Activated T-cell treated with anti-CD3 and anti-CD28 coated beads for 1 hour (primary cell): ENCODE data around the gene SHLD2.
"Not testable (repeated sequence)": the region's sequence is repeated elsewhere in the genome, so short reads cannot be mapped to it uniquely, and the experiment has no call there.

Source experiments
- DNase-seq: peaks from one replicate; pipeline ENCODE4 v3.0.0-alpha.2; 2020; ENCODE audit warnings: low read depth

The SHLD2 gene

DNA sequence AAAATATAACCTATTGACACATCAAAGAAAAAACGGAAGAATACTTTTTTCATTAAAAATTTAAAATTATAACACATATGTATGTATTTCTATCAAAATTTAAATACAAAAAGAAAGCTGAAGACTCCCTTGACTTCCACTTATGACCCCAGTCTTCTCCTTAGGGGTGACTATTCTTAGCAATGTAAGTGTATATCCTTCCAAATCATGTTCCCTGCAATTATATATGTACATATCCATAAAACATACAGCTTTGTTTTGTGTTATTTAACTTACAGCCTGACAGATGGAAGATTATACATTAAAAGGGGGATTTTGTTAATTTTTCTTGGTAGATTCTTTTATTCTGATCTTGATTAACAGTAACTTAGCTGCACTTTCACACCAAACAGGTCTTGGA is 9.5 kb upstream of the SHLD2 start:
- no peak for DNase-seq

DNA sequence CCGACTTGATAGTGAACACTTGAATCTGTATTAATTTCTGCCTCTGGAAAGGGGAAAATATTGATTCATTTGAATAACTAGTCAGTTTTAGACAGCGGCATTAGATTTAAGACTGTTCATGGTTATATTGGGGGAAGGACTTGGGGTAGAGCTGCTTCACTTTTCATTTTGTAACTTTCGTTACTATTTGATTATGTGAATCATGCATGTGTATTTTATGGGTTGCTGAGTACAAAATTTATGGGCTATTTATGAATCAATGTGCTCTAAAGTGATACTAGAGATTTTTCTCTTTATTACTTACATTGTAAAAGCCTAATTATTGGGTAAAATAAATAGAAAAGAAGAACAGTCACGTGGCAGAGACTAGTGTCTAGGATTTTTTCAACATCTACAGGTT is 5.3 kb upstream of the SHLD2 start:
- no peak for DNase-seq

DNA sequence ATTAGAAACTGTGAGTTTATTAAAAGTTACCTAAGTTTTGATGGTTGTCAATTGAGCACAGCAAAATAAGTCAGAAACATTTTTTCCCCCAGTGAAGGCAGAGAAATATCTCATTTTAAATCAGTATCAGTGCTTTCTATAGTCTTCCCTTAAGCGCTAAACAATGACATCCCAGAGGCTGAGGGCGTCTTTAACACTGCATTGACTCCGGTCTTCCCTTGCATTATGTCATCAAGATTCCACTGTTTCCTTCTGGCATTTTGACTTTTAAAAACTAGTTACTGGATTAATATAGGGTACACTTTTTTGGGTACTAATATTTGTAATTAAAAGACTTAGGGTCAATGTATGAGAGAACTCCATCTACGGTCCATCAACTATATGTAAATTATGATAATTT is 4.2 kb upstream of the SHLD2 start:
- no peak for DNase-seq

DNA sequence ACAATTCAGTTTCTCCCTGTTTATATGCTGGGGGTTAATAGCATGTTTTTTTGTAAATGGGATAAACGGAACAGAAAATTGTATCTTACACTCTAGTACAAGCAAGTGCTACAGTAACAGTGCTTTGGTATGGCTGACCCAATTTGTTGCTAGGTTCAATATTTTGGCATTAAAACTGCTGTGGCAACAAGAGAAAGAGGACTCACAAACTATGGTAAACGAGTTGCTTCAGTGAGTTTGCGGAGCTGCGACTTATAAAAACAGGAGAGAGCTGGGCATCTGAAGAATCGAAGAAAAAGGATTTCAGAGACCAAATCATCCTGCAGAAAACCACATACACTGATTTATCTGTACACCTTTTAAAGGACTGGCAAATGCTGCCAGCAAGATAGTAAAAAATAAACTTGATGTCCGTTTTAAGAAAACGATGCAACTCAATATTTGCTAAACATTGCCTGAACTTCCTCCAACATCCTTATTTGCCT is 2.6 kb upstream of the SHLD2 start:
- DNase-seq: no peak

DNA sequence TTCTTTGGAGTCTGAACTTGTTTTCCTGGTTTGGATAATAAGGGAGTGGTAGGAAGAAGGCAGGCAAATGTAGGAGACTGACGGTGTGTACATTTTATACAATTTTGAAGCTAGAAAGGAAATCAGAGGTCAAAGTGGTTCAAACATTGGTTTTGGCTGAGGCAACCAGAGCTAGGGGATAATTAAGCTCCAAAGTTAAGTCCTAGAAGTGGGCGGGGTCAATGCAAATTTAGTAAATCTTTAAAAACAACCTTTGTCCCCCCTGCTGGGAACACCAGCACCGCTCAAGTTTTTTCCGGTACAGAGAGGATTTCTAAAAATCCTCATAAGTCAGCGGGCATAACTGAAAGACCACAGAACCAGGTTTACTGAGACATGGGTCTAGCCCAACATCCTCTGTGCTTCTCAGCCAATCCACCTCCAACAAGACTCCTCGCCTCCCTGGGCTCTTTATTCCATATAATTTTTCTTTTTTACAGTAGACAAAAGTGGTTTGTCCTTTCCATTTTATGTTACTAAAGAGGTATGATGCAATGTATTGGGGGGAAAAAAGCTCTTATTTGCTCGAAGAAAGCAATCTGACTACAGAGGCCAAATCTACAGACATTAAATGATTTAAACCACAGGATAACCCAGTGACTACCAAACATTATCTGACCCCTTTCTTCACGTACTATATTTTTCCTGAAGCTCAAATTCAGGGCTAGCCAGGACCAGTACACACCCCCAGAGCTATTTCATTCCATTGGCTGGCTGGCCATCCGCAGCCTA is 2.0 kb upstream of the SHLD2 start:
- no peak for DNase-seq

DNA sequence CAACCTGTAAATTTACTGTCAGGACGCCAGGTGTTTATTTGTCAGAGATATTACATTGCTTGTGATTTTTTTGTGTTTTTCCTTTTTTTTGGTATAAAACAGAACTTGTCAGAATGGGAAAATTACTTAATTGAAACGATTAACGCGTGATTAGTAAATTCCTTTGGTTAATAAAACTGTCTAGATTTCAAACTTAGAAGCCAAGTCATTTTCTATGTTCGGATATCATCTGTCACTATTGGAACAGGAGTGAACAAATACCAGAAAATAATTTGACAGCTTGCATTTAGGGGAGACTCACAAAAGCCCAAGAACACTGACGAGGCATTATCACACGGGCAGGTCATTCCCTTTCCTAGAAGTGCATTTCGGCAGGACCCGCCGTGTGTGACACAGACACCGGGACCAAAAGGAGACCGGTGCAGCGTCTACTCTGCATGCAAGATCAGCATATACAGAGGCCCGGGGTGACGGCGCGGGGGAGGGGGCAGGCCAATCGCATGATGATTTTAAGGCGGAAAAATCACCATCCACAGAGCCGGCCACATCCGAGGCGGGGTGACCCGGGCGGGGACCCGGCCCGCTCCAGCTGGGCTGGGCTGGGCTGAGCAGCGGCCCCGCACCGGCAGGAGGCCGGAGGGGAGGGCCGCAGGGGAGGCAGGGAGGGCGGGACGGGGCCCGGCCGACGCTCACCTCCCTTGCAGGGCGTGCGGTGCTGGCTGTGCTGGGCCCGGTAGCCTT is 1.2 kb upstream of the SHLD2 start:
- DNase-seq: peak; percentile 52

DNA sequence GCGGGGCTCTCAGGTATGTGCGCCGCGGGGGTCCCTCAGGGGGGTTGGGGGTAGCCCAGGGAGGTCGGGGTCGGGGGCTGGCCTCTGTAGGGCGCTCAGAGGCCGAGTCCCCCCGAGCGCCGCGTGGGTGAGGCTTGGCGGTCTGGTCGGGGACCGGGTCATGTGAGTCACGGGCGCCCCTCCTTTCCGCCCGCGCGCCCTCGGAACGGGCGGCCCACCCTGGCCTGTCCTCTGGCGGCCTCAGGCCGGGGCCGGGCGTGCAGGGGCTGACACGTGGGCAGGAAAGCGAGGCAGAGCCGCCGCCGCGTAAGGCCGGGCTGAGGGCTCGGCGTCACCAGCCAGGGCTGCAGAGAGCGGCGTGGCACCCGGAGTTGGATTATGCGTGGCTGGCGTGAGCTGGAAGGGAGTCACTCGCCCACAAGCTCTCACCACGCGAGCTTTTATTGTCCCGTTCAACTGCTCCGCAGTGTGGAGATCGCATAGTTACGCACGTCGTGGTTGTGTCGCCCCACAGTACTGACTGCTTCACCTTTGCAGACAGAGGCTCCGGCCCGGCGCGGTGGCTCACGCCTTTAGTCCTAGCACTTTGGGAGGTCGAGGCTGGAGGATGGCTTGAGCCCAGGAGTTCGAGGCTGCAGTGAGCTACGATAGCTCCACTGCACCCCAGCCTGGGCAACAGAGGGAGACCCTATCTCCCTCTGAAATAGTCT is 385 bp downstream of the SHLD2 start:
- DNase-seq: peak; percentile 56

DNA sequence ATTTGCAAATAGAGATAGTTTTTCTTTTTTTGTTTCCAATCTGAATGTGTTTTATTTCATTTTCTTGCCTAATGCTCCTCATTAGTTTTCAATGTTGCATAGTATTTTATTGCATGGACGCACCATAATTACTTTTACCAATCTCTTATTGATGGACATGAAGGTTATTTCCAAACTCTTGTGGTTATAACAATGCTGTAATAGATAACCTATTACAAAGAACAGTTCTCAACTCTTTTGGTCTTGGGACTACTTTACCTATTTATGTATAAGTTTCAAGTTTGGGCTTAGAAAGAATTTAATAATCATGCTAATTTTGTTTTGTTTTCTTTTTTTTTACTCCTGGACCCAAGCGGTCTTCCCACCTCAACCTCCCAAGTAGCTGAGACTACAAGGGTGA is 7.0 kb downstream of the SHLD2 start:
- DNase-seq: no peak

DNA sequence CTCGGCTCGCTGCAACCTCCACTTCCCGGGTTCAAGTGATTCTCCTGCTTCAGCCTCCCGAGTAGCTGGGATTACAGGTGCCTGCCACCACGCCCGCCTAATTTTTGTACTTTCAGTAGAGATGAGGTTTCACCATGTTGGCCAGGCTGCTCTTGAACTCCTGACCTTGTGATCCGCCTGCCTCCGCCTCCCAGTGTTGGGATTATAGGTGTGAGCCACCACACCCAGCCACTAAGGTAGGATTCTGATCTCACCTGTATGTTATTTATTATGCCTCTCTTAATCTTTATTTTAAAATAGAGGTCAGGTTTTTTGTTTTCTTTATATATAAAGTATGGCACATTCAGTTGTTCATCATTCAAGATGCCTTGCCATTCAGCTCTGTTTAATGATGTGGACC is 9.7 kb downstream of the SHLD2 start:
- DNase-seq: not testable (repeated sequence)

DNA sequence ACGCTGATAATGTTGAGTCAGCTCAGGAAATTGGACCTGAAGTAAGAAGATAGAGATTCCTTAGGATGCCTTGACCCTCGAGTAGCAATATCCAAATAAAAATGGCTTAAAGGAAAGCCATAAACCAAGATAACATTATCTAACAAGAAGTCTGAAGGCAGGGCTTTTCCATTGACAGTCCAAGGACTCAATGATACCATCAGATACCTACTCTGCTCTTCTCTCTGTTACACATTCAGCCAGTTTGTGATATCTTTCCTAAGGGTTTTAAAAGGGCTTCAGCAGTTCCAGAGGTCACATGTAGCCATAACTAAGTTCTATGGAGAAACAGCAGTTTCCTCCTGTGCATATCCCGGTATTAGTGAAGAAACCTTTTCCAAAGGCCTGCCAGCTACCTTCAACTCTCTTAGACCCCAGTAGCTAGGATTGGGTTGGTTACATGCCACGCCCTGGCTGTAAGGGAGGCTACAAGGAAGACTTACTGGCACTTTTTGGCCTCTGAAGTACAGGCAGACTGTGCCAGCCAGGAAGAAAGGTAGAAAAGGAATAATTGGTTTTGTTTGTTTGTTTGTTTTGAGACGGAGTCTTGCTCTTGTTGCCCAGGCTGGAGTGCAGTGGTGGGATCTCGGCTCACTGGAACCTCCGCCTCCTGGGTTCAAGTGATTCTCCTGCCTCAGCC is 10.6 kb downstream of the SHLD2 start:
- DNase-seq: no peak

DNA sequence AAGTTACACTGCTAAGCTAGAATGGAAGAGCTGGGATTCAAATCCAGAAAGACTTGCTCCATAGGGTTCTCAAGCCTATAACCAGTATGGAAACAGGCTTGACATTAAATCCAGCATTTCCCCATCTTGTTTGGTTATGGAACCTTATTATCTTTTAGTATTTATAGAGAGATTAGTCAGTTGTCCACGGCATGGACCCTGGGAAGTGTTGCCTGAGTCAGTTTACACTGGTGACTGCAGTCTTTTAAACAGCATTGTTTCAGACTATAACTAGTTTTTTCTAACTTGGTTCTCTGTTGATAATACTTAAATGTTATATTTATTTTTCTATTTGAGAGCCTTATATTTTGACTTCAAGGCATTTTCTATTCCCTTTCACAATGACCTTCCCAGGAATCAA is 23.1 kb downstream of the SHLD2 start:
- DNase-seq: not testable (repeated sequence)

DNA sequence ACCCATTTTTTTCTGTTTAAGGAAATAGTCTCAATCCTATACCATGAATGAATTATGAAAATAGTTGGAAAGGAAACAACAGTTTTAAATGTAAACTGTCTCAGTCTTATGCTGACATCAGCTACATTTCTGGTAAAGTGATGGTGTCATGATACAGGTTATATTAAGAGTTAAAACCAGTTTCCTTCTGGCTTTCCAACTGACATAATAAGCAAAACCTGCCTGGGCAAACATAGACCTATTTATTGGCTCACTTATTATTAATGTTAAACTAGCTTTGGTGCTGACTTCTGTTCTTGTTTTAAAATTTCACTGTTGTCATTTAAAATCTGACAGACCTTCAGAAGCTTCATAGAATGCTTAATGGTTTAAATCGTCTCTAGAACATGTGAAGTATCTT is 24.0 kb downstream of the SHLD2 start:
- not testable (repeated sequence) for DNase-seq

DNA sequence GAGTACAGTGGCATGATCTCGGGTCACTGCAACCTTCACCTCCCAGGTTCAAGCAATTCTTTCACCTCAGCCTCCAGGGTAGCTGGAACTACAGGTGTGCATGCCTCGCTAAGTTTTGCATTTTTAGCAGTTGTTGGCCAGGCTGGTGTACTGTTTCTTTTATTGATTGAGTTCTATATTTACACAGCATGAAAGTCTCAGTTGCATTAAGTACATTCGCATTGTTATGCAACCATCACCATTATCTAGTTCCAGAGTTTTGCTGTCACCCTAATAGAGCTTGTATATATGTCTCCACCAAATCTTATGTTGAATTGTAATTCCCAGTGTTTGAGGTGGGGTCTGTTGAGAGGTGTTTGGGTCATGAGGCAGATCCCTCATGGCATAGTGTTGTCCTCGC is 28.3 kb downstream of the SHLD2 start:
- not testable (repeated sequence) for DNase-seq

DNA sequence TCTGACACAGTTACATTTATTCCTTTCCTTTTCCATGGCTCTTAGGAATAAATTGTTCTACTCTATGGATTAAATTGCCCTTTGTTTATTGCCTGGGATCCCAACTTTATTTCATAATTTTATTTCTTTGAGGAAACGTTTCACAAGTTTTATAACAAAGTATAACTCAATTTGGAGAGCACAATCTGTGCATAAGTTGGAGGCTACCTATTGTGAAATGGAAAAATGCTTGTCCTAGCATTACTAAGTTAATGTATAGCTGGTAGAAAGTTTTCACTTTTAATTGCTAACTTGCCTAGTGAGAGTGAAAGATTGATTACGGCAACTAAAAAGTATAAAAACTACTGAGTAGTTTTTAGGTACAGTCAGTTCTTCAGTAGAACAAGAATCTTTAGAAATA is 32.0 kb downstream of the SHLD2 start:
- DNase-seq: not testable (repeated sequence)

DNA sequence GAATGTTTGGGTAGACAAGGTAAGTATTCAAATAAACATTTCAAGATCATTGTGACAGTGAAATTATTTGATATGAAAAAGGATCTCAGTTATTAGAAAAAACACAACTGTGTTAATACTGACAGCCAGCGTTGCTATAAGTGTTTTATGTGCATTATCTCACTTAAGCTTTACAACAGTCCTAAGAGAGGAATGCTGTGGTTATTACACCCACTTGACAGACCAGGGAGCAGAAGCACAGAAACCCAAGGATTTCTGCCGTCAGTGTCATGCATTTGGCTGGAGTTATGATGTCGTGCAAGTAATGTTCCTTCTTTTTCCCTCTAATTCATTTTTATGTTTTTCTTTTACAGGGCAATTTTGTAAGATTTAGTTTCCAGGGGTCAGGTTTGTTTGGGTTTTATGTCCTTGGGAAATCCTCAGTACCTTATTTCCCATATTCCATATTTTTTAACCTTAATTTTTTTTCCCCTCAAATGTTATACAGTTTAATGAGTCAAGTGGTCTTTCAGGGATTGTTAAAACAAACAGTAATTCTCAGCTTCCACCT is 32.7 kb downstream of the SHLD2 start:
- DNase-seq: not testable (repeated sequence)

DNA sequence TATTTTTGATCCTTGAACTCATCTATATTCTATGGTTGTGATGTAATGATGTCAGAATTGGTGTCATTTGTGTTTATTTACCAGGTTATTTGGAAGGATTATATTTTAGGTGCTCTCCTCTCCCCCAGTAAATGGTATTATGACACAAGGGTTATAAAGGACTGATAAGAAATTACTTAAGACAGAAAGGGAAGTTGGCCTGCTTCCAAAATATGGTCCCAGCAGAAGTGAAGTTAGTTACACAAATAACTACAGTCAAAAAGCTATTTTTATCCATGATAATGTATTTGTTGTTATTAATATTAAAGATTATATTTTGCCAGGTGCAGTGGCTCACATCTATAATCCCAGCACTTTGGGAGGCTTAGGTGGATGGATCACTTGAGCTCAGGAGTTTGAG is 37.2 kb downstream of the SHLD2 start:
- not testable (repeated sequence) for DNase-seq

DNA sequence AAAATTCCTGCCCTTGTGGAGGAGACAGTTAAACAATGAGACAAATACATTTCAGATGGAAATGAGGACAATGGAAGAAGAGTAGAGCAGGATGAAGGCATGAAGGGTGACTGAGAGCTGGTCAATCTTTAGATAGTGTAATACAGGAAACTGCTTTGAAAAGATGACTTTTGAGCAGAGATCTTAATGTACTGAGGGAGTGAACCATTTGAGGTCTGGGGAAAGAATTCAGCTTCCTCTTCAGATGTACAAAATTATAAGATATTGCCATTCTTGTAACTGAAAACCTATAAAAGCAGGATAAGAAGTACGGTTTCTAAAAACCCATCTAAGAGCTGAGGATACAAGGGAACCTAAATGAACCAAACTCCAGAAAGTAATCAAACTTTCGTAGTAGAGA is 38.9 kb downstream of the SHLD2 start:
- DNase-seq: not testable (repeated sequence)

DNA sequence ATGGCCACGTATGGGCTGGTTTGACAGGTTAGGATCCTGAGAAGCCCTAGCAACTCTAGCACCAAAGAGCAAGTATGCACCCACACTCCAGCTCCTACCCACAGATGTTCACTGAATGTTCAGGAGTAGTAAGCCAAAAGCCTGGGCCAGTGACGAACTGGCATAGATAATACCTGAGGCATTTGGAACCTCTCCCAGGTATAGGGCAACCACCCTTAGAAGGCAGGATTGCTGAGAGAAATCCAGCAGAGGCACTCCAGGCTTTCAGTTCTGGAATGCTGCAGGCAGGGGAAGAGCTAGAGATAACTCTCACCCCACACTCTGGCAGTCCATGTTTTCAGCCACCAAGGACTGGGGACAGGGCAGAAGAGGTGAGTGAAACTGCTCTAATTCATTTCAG is 39.4 kb downstream of the SHLD2 start:
- DNase-seq: not testable (repeated sequence)

DNA sequence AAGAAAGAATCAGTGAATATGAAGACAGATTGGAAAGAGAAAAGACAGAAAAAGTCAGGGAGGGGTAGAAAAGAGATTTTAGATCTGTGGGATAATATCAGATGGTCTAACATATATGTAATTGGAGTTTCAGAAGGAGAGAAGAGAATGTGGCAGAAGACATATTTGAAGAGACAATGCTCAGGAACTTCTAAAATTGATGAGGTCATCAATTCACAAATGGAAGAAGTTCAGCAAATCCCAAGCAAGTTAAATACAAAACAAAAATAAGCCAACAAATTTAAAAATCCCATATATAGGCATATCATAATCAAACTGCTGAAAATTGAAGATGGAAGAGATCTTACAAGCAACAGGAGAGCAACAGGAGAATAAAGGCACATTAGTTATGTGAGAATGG is 42.5 kb downstream of the SHLD2 start:
- not testable (repeated sequence) for DNase-seq

DNA sequence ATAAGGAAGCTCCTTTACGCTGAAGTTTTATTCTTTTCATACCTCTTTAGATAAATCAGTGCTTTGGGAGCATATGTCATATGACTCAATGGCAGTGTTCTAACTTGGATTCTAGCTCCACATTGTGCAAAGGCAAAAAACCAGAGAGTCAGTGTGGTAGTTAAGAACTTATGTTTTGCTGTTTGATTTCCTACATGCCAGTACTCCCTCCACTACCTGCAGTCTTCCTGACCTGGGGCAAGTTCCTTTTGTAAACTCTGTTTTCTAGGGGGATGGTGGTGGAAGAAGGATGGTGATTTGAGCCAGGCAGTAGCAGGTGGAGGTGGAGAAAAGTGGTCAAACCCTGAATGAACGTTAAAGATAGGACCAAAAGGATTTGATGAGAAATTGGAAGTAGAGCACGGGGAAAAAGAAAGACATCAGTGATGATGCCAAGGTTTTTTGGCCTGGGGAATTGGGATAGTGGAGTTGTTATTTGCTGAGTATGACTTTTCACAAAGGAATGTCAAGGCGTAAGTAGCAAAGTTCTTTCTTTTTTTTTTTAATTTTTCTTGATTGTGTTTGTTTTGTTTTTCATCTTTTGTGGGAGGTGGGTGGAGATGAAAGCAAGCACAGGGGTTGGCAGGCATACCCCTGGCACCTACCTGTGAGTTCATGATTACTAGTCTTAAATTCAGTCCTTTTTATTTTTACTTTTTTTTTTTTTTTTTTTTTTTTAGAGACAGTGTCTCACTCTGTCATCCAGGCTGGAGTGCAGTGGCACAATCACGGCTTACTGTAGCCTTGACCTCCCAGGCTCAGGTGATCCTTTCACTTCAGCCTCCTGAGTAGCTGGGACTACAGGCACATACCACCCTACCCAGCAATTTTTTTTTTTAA is 47.5 kb downstream of the SHLD2 start:
- not testable (repeated sequence) for DNase-seq

DNA sequence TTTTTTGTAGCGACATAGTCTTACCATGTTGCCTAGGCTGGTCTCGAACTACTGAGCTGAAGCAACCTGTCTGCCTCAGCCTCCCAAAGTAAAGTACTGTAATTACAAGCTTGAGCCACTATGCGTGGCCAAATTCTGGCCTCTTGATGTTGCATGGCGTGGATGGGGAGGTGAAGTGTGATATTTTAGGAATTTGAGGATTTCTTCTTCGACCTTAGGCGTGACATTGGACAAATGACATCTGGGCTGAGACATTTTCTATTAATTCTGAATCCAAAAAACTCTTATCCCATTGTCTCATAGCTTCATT is 48.1 kb downstream of the SHLD2 start:
- DNase-seq: not testable (repeated sequence)
